Effector CD8-positive, alpha-beta T cell (primary cell): ENCODE data around the gene TRIP13.
A peak's percentile ranks its signal among the peaks of the same experiment; 100 is the strongest.
"Not testable (repeated sequence)": the region's sequence is repeated elsewhere in the genome, so short reads cannot be mapped to it uniquely, and the experiment has no call there.

ENCODE experiments used
- DNase-seq: peaks from one replicate; lab custom pipeline; 2025; lab: John Stamatoyannopoulos, UW

The TRIP13 gene

DNA sequence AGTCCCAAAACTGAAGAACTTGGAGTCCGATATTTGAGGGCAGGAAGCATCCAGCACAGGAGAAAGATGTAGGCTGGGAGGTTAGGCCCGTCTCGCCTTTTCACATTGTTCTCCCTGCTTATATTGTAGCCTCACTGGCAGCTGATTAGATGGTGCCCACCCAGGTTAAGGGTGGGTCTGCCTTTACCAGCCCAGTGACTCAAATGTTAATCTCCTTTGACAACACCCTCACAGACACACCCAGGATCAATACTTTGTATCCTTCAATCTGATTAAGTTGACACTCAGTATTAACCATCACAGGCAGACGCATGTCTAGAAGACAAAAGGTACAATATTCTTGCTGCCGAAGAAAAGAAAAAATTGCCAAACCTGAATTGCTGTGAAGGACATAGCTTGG, 26.0 kb downstream of the TRIP13 start:
- DNase-seq: not testable (repeated sequence)

DNA sequence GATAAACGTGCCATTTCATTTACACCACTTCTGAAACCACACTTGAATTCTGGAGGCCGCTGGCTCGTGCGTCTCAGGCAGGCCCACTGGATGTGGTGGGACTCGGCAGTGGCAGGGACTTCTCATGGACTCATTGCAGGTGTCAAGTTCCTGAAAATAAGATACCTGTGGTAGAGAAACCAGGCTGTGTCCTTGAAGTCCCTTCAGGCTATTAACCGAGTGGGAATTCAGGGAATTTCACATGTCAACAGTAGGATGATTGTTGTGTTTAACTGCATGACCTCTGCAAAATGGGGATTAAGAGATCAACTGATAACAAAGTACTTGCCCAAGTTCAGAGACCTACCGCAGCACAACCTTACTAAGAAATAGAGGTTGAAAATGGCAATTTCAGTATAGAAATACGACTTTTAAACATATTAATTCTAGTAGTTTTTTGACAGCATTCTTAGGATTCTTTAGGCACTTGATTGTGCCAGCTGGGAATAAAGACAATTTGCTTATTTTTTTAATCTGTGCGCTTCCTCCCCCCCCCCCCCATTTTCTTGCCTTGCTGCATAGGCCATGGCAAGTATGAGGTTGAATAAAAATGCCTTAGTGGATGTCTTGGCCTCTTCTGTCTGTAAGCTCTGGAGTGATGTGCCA, 26.8 kb downstream of the TRIP13 start:
- no peak for DNase-seq

- DNase-seq: no peak
These were observed 27.6 kb downstream of the TRIP13 start for GRCh38 chr5:920321-920720.

- DNase-seq: no peak
These were observed 29.1 kb downstream of the TRIP13 start for GRCh38 chr5:921456-922435.

DNA sequence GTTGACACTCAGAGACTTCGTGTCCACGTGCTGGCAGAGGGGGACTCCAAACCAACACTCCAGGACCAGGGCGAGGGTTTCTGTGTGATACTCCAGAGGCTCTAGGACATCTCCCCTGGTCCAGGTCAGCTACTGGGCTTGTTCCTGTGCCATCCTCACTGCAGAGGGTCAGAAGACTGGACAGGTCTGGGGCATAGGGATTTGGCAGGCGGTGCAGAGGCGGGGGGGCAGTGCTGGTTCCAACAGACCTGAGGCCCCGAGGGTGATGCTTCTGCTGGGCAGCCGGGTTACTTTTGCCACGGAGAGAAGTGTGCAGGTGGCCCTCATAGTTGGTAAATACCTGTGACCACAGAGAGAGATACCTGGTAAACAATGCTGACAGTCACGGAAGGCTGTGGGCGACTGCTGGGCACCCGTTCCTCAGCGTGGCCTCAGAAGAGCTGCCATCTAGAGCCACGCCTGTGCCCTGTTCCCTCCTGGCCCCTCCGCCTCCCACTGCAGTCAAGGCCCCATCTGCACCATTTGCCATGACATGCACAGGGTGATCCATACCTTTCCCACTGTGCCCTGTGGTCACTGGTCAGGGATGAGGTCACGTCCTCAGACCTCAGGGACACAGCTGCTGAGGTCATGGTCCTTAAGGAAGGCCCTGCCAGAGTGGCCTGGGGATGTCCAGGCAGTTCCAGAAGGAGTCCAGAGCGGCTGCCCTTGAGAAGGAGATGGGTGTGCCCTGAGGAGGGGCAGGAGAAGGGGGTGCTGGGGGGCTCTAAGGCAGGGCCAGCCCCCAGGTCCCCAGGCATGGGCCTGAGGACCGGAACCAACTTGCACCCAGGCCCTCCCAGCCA, 30.0 kb downstream of the TRIP13 start:
- DNase-seq: no peak

DNA sequence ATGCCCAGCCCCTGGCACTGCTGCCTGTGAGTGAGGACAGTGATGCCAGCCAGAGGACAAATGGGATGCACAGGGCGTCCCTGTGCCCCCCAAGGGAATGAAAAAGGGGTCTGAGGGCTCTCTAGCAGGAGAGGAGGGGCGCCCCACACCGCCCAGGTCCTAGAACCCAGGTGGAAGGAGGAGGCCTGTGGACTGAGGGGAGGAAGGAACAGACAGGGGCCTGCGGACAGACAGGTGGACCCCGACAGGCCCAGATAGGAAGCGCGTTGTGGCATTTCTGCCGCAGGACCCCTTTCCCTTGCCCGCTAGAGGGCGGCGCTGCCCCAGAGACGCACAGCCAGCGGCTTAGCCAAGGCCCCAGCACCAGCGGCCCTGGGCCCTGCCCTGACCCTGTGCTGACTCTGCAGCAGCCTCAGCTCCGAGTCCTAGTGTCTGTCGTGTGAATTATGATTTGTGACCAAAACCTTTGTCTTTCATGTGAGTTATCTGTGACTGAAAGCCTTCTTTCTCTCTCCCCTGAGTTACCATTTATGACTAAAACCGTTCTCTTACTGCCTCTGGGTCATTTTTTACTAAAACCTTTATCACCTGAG, 30.7 kb downstream of the TRIP13 start:
- peak; percentile 59 for DNase-seq

DNA sequence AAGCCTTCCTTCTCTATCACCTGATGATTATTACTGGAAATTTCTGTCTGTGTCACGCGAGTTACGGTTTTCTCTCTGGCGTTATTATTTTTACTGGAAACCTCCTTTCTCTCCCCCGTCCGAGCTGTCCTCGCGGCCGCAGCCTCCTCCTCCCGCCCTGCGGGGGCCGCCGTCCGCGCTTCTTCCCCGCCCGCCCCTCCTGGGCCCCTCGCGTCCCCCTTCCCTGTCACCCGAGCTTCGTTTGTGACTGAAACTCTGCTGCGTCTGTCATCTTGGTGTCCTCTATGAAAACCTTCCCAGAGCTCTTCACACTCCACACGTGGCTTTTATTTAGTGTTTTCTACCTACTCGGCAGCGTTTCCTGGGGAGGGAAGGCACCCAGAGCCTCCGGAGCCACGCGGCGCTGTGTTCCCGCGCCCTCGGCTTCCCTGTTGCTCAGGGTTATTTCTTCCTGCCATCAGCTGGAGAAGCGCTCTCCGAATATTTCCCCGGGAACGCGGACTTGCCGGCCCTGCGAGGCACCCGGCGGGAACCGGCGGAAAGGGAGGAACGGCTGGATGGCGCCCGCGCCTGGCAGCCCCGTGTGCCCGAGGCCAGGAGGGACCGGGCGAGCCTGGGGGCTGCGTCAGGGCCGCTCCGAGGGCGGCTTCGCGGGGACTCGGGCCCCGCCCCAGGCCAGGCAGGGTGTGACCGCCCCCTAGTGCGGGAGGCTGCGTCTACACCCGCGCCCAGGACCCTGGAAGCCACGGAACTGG, 33.9 kb downstream of the TRIP13 start:
- DNase-seq: no peak

GRCh38 chr5:927172-928015, 34.7 kb downstream of the TRIP13 start:
- no peak for DNase-seq

- DNase-seq: not testable (repeated sequence)
These were observed 36.5 kb downstream of the TRIP13 start for GRCh38 chr5:929182-929581.

GRCh38 chr5:929596-929995, 36.9 kb downstream of the TRIP13 start:
- DNase-seq: no peak

DNA sequence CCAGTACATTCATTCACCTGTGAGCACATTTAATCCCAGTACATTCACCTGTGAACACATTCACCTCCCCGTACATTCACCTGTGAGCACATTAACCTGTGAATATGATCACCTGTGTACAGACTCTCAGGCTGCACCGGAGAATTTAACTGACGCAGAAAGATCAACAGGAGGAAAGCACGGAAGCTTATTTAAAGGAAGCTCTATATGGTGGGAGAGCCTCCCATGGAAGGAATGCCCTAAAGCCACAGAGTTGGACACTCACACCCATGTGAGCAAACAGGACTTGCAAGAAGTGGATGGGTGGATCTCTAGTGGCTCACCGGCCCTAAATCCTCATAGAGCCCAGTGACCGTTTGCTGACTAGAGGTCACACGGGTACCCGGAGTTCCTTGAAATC, 38.2 kb downstream of the TRIP13 start:
- no peak for DNase-seq

DNA sequence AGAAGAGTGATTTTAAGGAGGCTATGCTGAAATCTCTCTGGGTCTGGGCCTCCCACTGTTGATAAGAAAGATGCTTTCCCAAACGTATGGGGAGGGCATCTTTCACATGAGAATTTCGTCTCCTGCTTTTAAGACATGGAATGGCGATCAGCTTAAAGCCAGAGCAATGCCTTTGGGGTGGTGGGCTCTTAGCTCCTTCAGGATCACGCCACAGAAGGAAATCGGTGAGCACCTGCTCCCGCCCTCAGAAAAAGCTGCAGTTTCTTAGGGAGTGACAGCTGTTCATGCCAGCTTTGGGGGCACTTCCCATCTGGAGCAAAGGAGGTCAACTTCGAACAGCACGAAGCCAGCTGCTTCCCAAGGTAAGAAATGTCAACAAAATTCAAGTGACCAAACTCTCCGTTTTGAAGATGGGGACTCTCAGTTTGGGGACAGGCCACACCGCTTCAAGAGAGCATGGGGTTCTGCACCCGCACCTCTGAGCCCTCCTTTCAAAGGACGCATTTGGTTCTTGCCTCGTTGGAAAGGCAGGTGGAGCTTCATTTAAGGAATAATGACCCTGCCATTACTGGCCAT, 39.0 kb downstream of the TRIP13 start:
- no peak for DNase-seq

DNA sequence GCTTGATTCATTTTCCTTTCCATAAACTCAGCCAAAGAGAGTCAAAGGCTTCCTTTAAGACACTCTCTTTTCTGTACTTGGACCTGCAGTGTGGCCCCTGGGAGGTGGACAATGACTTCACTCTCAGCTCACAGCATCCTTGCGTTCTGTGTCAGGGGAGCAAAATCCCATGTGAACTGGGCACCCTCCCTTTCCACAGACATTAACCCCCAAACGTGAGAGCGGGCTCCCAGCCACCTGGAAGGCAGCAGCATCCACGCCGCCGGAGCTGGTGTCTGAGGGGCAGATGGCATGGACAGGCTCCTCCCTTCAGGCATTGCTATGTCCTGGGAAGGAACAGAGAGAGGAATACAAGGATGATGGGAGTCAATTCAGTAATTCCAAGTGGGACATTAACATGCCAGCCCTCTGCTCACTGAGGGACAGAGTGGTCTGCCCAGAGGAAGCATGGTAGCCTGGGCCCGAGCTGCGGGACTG, 39.5 kb downstream of the TRIP13 start:
- DNase-seq: no peak

DNA sequence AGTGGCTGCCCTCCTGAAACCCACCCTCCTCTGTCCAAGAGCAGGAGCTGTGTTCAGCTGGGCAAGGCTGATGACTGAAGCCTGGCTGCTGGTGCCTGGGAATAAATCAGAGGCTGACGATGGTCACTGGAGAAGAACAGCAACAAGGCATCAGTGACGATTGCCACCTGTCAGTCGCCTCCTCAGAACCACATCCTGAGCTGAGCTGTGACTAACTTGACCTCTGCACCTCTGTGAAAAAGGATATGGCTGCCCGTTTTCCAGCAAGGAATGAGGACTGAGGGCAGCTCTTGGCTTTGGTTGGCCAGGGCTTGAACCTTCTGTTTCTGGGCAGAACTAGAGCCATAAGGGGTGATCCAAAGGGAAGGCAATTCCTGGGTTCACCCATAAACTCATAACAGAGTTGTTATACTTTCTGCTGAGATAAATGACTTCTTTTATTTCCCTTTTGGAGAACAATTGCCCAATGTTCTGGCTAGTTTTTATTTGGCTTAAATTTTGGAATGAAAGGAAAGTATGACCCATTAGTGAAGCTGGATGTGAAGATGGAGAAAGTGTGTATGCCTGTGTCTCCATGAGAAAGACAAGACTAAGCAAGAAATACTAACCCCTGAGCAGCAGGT, 40.1 kb downstream of the TRIP13 start:
- no peak for DNase-seq

GRCh38 chr5:933251-933861, 40.7 kb downstream of the TRIP13 start:
- no peak for DNase-seq

- not testable (repeated sequence) for DNase-seq
These were observed 41.3 kb downstream of the TRIP13 start for GRCh38 chr5:933951-934350.

GRCh38 chr5:934381-934967, 41.8 kb downstream of the TRIP13 start:
- not testable (repeated sequence) for DNase-seq

DNA sequence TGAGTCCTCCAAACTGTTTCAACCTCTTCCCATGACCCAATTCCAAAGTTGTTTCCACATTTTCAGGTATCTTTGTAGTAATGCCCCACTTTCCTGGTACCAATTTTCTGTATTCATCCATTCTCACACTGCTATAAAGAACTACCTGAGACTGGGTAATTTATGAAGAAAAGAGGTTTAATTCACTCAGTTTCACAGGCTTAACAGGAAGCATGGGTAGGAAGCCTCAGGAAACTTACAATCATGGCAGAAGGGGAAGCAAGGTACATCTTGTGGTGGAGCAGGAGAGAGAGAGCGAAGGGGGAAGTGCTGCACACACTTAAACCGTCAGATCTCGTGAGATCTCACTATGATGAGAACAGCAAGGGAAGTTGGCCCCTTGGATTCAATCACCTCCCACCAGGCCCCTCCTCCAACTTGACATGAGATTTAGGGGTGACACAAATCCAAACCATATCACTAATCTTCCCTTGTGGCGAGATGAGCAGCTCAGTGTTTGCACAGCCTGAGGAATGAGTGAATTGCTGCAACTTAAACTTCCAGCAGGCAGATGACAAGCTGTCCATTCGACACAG, 42.9 kb downstream of the TRIP13 start:
- no peak for DNase-seq
